Glomerular visceral epithelial cell (primary cell): ENCODE measurements around the gene ACOT7.

Experiments used
- DNase-seq: peaks from one replicate; pipeline ENCODE4 v3.0.0-alpha.2; 2016; ENCODE audit errors: extremely low spot score

The ACOT7 gene

DNA sequence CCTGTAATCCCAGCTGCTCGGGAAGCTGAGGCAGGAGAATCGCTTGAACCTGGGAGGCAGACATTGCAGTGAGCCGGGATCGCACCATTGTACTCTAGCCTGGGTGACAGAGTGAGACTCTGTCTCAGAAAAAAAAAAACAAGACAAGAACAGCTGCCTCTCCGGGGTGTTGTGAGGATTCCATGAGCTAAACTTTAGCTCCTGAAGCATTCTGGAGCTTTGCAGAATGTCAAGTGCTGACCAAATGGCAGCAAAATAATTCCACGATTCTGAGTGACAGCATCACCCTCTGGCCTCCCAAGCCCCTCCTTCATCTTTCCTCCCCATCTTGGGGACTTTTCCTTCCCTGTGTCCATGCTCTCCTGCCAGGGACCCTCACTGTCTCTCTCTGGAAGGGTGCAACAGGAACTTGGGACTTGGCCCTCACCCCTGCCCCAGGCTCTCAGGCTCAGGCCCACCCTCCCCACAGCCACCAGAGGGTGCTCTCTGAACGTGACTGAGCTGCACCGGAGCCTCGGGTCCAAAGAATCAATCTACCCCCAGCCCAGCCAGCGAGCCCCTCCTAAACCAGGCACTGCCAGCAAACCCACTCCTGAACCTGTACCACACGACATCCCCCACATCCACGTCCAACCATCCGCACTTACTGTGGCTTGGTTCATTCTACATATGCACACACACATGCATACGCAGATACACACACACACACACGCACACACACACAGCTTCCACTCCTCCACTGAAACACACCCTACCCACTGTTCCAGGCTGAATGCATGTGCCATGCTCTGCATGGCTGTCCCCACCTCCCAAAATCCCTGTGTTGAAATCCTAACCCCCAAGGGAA is 45.7 kb downstream of the ACOT7 start:
- peak; percentile 43 for DNase-seq

DNA sequence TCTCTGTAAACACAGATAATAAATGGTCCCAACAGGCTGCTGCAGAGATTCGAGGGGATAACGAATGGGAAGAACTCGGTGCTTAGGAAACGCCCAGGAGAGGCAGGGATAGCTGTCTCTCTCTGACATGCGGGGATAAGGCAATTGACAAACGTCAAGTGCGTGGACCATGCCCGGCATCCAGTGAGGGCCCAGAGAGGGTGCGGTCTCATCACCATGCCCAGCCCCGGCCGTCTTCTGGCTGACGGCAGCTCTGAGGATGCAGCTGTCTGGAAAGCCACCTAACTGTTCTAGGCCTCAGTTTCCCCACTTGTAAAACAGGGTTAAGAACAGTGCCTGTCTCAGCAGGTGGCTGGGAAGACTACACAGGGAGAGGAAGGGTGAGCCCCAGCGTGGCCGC is 48.1 kb downstream of the ACOT7 start:
- no peak for DNase-seq

- DNase-seq: peak; percentile 48
Measured at GRCh38 chr1:6345009-6345408, 48.6 kb downstream of the ACOT7 start.

- peak; percentile 79 for DNase-seq
Measured at GRCh38 chr1:6343506-6344405, 49.8 kb downstream of the ACOT7 start.

- no peak for DNase-seq
Measured at GRCh38 chr1:6342056-6342455, 51.5 kb downstream of the ACOT7 start.

DNA sequence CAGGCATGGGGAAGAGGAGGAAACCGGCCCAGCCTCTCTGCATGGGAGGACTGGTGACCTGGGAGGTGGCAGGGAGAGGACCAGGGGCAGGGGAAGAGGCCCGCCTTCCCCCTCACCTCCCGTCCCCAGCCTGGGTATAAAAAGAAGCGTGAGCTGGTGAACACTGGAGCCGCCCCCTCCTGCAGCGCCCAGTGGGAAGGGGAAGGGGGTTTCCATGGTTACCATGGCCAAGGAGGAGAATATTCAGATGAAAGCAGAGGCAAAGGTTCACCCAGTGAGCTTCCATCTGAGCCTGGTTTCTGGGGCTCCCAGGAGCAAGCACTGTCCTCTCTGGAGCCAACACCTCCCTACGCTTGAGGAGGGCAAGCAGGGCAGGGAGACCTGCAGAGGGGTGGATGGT is 54.9 kb downstream of the ACOT7 start:
- no peak for DNase-seq

GRCh38 chr1:6336776-6337622 is 56.6 kb downstream of the ACOT7 start:
- DNase-seq: no peak

DNA sequence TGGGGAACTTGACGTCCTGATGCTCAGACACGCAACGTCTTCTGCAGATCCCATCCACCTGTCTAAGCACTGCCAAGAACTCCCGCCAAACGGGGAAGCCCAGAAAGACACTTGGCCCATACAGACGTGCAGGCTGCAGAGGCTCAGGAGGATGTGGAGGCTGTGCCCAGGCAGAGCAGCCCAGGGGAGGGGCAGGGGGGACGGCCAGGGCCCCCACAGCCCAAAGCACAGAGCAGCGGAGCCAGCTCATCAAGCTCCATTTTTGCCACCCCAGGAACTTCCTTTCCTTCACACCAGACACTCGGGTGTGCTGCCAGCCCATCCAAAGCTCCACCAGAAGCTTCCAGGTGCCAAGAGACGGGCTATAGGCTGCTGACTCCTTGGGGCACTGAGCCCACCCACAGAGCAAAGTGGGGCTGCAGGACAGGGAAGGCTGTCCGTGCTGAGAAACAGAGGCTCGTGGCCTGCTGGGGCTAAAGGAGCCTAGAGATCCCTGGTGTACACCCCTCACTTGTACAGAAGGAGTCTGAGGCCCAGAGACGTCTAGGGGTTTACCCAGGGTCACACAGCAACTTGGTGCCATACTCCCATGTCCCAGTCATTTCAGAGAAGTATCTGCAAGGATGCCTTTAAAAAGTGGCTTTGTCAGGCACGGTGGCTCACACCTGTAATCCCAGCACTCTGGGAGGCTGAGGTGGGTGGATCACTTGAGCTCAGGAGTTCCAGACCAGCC is 59.1 kb downstream of the ACOT7 start:
- no peak for DNase-seq

GRCh38 chr1:6332821-6333220 is 60.7 kb downstream of the ACOT7 start:
- DNase-seq: no peak

GRCh38 chr1:6331543-6332273 is 61.9 kb downstream of the ACOT7 start:
- DNase-seq: no peak

GRCh38 chr1:6330410-6330911 is 63.1 kb downstream of the ACOT7 start:
- no peak for DNase-seq

DNA sequence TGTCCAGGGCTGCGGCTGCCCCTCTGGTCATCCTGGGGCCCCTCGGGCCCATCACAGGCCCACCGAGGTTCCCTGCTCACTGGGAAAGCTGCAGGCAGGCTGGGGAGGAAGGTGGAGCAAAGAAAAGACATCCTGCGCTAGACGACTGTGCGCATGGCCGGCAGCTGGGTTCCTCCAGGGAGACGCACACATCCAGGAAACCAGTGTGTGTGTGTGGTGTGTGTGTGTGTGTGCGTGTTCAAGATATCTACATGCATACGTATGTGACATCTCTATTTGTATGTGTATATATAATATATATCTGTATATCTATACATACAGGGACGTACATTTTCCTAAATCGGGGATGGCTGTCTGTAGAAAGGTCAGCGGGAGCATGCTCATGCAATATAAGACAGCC is 63.7 kb downstream of the ACOT7 start:
- no peak for DNase-seq

DNA sequence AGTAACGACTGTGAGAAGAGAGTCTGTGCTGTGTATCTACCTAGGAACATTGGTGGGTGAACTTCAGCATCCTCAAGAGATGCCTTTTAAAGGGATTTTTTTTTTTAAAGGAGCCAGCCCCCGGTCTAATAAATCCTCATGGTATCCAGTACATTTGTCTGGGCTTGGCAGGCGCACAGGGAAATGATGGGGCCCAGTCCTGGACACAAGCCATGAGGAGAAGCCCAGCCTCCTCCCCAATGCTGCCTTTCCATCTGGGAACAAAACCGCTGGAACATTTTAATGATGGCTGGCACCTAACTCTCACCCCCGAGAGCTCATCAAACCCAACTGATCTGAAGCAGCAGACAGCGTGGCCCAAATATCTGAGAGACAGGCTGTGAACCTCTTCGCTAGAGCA is 64.2 kb downstream of the ACOT7 start:
- no peak for DNase-seq

GRCh38 chr1:6328696-6329095 is 64.9 kb downstream of the ACOT7 start:
- DNase-seq: no peak

- no peak for DNase-seq
Measured at GRCh38 chr1:6328091-6328490, 65.5 kb downstream of the ACOT7 start.

DNA sequence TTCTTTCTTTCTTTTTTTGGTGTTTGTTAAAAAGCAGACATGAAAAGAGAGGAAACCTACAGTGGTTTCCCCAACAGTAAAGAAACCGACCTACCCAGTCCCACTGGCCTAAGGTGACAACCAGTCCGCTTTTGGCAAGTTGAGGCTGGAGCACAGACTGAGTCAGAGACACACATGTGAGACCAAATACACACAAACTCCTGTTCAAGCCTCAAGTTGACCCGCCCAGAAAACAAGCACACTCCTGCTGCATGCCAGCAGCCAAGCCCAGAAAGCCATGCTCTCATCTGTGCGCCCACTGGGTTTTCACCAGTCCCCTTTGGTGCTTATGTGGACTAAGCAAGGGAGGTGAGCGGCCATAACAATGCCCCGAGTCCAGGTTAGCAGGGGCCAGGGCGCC is 68.1 kb downstream of the ACOT7 start:
- no peak for DNase-seq

DNA sequence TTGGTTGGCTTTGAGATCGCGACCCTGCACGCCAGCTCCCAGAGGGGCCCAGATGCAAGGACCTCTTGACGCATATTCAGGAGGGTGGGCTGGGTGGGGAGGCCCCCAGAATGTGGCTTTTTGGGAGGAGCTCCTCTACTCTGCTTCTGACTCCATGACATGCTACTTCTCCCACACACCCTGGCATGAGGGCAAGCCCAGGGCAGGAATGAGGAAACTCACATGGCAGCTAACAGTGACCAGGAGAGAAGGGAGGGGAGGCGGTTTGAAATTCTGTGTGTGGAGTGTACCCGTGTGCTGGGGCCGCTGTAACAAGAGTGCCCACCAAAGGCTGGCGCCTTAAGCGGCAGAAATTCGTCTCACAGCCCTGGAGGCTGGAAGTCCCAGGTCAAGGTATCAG is 71.4 kb downstream of the ACOT7 start:
- DNase-seq: no peak

DNA sequence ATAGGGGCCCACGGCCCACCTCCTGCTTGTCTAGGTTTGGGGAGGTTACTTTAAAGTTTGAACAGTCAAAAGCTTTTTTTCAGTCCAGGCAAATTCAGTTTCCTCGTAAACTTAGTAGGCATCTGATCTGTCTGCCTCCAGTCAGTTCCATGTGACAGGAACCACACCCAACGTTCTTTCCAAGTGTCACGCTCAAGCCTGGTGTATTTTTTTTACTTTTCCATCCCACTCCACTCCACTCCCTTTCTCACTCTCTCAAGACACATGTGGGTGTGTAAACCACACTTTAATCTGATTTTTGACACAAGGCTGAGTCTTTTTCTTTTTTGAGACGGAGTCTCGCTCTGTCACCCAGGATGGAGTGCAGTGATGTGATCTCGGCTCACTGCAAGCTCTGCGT is 72.4 kb downstream of the ACOT7 start:
- DNase-seq: no peak

DNA sequence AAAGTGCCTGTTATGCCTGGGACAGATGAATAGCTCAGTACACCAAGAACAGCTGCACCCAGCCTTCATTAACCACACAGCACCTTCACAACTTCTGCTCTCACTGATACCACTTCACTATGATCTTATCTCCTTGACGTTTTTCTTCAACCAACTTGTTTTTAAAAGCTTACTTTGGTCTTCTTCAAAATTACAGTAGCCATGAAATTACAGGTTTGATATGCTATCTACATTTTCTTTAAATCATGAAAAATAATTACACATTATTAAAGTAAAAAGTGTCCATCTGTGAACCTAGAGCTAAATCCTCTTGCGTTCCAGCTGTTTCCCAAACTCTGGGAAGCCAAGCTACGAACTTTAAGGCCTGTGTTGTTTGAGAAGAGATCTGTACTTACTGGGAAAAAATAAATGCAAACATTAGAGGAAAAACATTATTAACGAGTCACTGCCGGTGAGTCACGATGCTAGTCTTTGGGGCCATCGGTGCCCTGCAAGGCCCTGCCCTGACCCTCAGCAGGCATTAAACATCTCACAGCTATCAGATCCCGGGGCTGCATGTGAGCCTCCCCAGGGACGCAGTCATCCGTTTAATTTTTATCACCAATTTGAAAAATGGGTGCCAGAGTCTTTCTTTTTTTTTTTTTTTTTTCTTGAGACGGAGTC is 76.3 kb downstream of the ACOT7 start:
- no peak for DNase-seq
